Endothelial cell of umbilical vein (primary cell): ENCODE measurements around the gene LRP2BP.

Source experiments
- CTCF ChIP-seq, 2 donors: IDR thresholded peaks; 1 replicate in 1 of 2; 2 replicates in 1 of 2; pipeline ENCODE4 v1.5.1; 2011; ENCODE audit warnings: low read length in 2 of 2, mild to moderate bottlenecking in 2 of 2, moderate library complexity in 2 of 2, control low read depth in 1 of 2, inconsistent platforms in 1 of 2, low read depth in 1 of 2; ENCODE audit not compliant: insufficient read depth in 1 of 2; ENCODE audit errors: extremely low read depth in 1 of 2
- EZH2 ChIP-seq: IDR thresholded peaks from 2 replicates; pipeline ENCODE4 v1.6.1; 2012; ENCODE audit warnings: borderline replicate concordance, low read depth, mild to moderate bottlenecking, moderate library complexity, low read length, inconsistent platforms; ENCODE audit not compliant: severe bottlenecking
- FOS ChIP-seq: IDR thresholded peaks from 2 replicates; pipeline ENCODE4 v1.6.1; 2011; ENCODE audit warnings: mild to moderate bottlenecking, low read length, moderate library complexity, borderline replicate concordance; ENCODE audit not compliant: insufficient read depth
- MAX ChIP-seq: IDR thresholded peaks from 2 replicates; pipeline ENCODE4 v1.6.1; 2011; ENCODE audit not compliant: insufficient read depth, insufficient read length
- POLR2A ChIP-seq: IDR thresholded peaks from 2 replicates; pipeline ENCODE4 v1.6.1; 2012; ENCODE audit warnings: low read depth, mild to moderate bottlenecking, control low read depth, low read length

- TF ChIP-seq CTCF (IDR thresholded peaks at IDR 0.05; ENCODE audit: extremely low read depth in 1 of 2, insufficient read depth in 1 of 2, low read depth in 1 of 2, low read length in 2 of 2) (no peak), MAX (no peak), EZH2 (no peak), POLR2A (no peak), FOS (no peak)
Observed at GRCh38 chr4:185405296-185405999, 9.7 kb upstream of the LRP2BP start.
